Adipose tissue (tissue), 3 donors: ENCODE measurements around the gene VEPH1. TPM values are rescaled to one million over a fixed set of nuclear protein-coding genes. Genes with fewer than 3 reads are reported as not detected.

Experiments
- H3K27ac ChIP-seq: one replicate; pipeline ENCODE4 v1.5.1; 2013; ENCODE audit warnings: low read depth, low read length
- WGBS, 3 donors: extraction: QIAGEN DNeasy Blood & Tissue Kit; methylation state at CpG; one replicate each; pipeline ENCODE4 v1.1.7; 2013; 5-methylcytosine and 5-hydroxymethylcytosine counted together
- polyA plus RNA-seq, 3 donors: library from polyadenylated mRNA; stranded (reverse); fragments of 200-250 nt; gene quantifications; one replicate each; pipeline ENCODE4 v1.2.3, GENCODE V29; 2013
- donor health status: healthy with polysubstance abuse.
- donor health status: Bipolar disorder and iron deficiency.
- donor health status: healthy.

VEPH1 gene
- polyA plus RNA-seq, 3 donors = 1.8 to 6.4 (median 5.3) TPM

- H3K27ac ChIP-seq = no peak overlapping the region
- 78 to 95% (median 92%) methylated on average over 8 of the region's 8 CpGs for WGBS, 3 donors
Observed at GRCh38 chr3:157271283-157271882, 231.8 kb downstream of the VEPH1 start.

- 86 to 90% (median 89%) methylated on average over 2 of the region's 2 CpGs for WGBS, 3 donors
- no peak overlapping the region for H3K27ac ChIP-seq
Observed at GRCh38 chr3:157268026-157268425, 235.2 kb downstream of the VEPH1 start.

GRCh38 chr3:157265931-157266330 lies 237.3 kb downstream of the VEPH1 start:
- H3K27ac ChIP-seq = no peak overlapping the region
- WGBS, 3 donors = 94 to 100% (median 98%) methylated on average over 1 of the region's 1 CpG

- H3K27ac ChIP-seq = no peak overlapping the region
- 49 to 84% (median 81%) methylated on average over 1 of the region's 1 CpG for WGBS, 3 donors
Observed at GRCh38 chr3:157263027-157263426, 240.2 kb downstream of the VEPH1 start.

GRCh38 chr3:157261000-157261399 lies 242.2 kb downstream of the VEPH1 start:
- 75 to 91% (median 86%) methylated on average over 6 of the region's 6 CpGs for WGBS, 3 donors
- H3K27ac ChIP-seq = no peak overlapping the region

GRCh38 chr3:157259825-157260224 lies 243.4 kb downstream of the VEPH1 start:
- H3K27ac ChIP-seq = no peak overlapping the region
- 86 to 90% (median 88%) methylated on average over 2 of the region's 2 CpGs for WGBS, 3 donors

- no peak overlapping the region for H3K27ac ChIP-seq
- WGBS, 3 donors = 73 to 88% (median 85%) methylated on average over 5 of the region's 5 CpGs
Observed at GRCh38 chr3:157257101-157257500, 246.1 kb downstream of the VEPH1 start.

- 52 to 68% (median 65%) methylated on average over 1 of the region's 1 CpG for WGBS, 3 donors
- H3K27ac ChIP-seq = no peak overlapping the region
Observed at GRCh38 chr3:157255797-157256196, 247.4 kb downstream of the VEPH1 start.

GRCh38 chr3:157251685-157252084 lies 251.5 kb downstream of the VEPH1 start:
- no peak overlapping the region for H3K27ac ChIP-seq
- 71 to 92% (median 92%) methylated on average over 3 of the region's 3 CpGs for WGBS, 3 donors

- no peak overlapping the region for H3K27ac ChIP-seq
- WGBS, 3 donors = 88 to 99% (median 94%) methylated on average over 5 of the region's 5 CpGs
Observed at GRCh38 chr3:157249606-157250005, 253.6 kb downstream of the VEPH1 start.

GRCh38 chr3:157248590-157249422 lies 254.4 kb downstream of the VEPH1 start:
- H3K27ac ChIP-seq = no peak overlapping the region
- WGBS, 3 donors = 48 to 56% (median 50%) methylated on average over 5 of the region's 5 CpGs

- 69 to 100% (median 75%) methylated on average over 1 of the region's 1 CpG for WGBS, 3 donors
- no peak overlapping the region for H3K27ac ChIP-seq
Observed at GRCh38 chr3:157247391-157247790, 255.8 kb downstream of the VEPH1 start.

- WGBS, 3 donors = 88 to 100% (median 97%) methylated on average over 1 of the region's 1 CpG
- no peak overlapping the region for H3K27ac ChIP-seq
Observed at GRCh38 chr3:157242836-157243235, 260.4 kb downstream of the VEPH1 start.

GRCh38 chr3:157241599-157241998 lies 261.6 kb downstream of the VEPH1 start:
- H3K27ac ChIP-seq = no peak overlapping the region
- WGBS, 3 donors = 82 to 96% (median 91%) methylated on average over 4 of the region's 4 CpGs

- H3K27ac ChIP-seq = no peak overlapping the region
- WGBS, 3 donors = 23 to 32% (median 29%) methylated on average over 1 of the region's 1 CpG
Observed at GRCh38 chr3:157240408-157240807, 262.8 kb downstream of the VEPH1 start.

- no peak overlapping the region for H3K27ac ChIP-seq
Observed at GRCh38 chr3:157239082-157239704, 264.0 kb downstream of the VEPH1 start.

GRCh38 chr3:157238457-157238856 lies 264.8 kb downstream of the VEPH1 start:
- H3K27ac ChIP-seq = no peak overlapping the region
- 95 to 97% (median 95%) methylated on average over 1 of the region's 1 CpG for WGBS, 3 donors

More at GRCh38 chr3:157239082-157239704, 264.0 kb downstream of the VEPH1 start:
- 36 to 44% (median 38%) methylated on average over 5 of the region's 5 CpGs for WGBS, 3 donors

- 50 to 64% (median 63%) methylated on average over 3 of the region's 3 CpGs for WGBS, 3 donors
- H3K27ac ChIP-seq = no peak overlapping the region
Observed at GRCh38 chr3:157237886-157238285, 265.3 kb downstream of the VEPH1 start.

- 91 to 99% (median 97%) methylated on average over 2 of the region's 2 CpGs for WGBS, 3 donors
- H3K27ac ChIP-seq = no peak overlapping the region
Observed at GRCh38 chr3:157235291-157235690, 267.9 kb downstream of the VEPH1 start.
